ENCODE data around the gene NME1. TPM values are rescaled to one million over a fixed set of nuclear protein-coding genes. Genes with fewer than 3 reads are reported as not detected.

Gene NME1
- total RNA-seq, 2 donors from 2014 or later: 37.1 to 168 TPM

DNA sequence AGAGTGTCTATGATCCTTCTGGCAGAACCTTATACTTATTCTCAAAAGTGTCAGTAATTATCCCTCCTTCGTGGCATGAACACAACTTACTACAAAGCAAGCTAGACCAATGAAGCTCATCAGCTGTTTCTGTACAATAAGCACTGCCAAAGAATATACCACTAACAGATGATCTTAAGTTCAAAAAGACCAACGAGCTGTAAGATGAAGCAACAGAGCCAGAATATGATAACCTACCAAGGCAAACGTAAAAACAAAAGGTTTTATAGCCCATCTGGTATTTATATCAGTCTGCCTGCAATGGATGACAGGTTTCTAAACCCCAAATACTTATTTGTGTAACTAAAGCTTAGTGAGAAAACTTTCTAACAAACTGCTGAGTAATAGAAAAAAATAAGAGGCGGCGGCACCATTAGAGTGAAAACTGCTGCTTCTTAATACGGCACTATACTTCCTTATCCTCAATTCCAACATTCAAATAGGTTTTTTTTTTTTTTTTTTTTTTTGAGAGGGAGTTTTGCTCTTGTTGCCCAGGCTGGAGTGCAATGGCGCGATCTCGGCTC is 35.0 kb downstream of the NME1 start:
- no peak overlapping the region for H3K9ac ChIP-seq (ENCODE audit: low read depth in 2 of 2, low read length in 2 of 2)
- TF ChIP-seq, protein P1, sequence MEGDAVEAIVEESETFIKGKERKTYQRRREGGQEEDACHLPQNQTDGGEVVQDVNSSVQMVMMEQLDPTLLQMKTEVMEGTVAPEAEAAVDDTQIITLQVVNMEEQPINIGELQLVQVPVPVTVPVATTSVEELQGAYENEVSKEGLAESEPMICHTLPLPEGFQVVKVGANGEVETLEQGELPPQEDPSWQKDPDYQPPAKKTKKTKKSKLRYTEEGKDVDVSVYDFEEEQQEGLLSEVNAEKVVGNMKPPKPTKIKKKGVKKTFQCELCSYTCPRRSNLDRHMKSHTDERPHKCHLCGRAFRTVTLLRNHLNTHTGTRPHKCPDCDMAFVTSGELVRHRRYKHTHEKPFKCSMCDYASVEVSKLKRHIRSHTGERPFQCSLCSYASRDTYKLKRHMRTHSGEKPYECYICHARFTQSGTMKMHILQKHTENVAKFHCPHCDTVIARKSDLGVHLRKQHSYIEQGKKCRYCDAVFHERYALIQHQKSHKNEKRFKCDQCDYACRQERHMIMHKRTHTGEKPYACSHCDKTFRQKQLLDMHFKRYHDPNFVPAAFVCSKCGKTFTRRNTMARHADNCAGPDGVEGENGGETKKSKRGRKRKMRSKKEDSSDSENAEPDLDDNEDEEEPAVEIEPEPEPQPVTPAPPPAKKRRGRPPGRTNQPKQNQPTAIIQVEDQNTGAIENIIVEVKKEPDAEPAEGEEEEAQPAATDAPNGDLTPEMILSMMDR (IDR thresholded peaks at IDR 0.05): no peak
- DNase-seq: no peak
- H3K4me3 ChIP-seq: no peak overlapping the region
- no peaks in the 10 kb centered on the region for H3K36me3 ChIP-seq
- no peaks in the 10 kb centered on the region for H3K4me1 ChIP-seq
- no peak overlapping the region for H3K27ac ChIP-seq
- no peaks in the 10 kb centered on the region for H3K27me3 ChIP-seq
- intact Hi-C loops (cut with DNase I): no loop called here
- H3K9me3 ChIP-seq: no peaks in the 10 kb centered on the region

DNA sequence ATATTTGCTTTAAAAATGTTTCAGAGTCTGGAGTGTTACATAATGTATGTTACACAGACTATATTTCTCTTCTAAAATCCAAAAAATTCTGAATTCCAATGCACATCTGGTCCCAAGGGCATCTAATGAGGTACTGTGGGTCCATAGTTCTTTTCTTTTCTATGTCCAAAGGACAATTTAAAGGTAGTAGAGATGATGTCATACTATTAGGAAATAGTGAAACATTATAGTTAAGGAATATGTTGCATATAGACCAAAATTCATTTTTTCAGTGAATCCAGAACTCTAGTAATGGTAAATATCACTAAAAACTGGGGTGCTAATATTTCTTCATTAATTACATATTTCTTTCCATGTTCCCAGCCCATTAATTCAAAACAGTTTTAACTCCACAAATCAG is 35.8 kb downstream of the NME1 start:
- Histone ChIP-seq H3K36me3 (peaks cover 5% of the 10 kb centered on the region), H3K27ac (no peak overlapping the region)
- no peak for DNase-seq

DNA sequence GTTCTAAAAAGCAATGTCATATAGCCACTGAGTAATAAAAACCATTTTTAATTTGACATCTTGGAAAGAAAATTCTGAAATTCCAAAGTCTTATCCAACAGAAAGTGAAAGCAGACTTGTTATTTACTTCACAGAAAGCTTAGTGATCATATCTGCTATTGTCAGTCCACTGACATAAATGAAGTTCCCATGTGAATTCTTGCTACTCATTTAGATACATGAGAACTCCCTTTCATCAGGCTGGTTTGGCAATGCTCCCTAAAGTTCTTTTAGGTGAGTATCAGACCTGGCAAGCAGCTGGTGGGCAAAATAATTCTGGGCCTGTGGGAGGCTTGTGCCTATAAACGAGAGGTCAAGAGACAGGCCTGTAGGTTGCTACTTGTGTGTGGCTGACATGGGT is 36.3 kb downstream of the NME1 start:
- peaks cover 5% of the 10 kb centered on the region for H3K36me3 ChIP-seq
- intact Hi-C loops (cut with DNase I): no loop called here
- TF ChIP-seq, protein P1 (IDR thresholded peaks at IDR 0.05): no peak
- H3K9me3 ChIP-seq: no peaks in the 10 kb centered on the region
- DNase-seq: no peak
- no peak overlapping the region for H3K27ac ChIP-seq
- no peak overlapping the region for H3K9ac ChIP-seq (ENCODE audit: low read depth in 2 of 2, low read length in 2 of 2)
- no peak overlapping the region for H3K4me3 ChIP-seq
- no peaks in the 10 kb centered on the region for H3K27me3 ChIP-seq
- H3K4me1 ChIP-seq: no peaks in the 10 kb centered on the region

More for the DNA sequence above, 35.8 kb downstream of the NME1 start:
- H3K9ac ChIP-seq (ENCODE audit: low read depth in 2 of 2, low read length in 2 of 2): no peak overlapping the region
- intact Hi-C loops (cut with DNase I): no loop called here
- TF ChIP-seq, protein P1 (IDR thresholded peaks at IDR 0.05): no peak
- no peak overlapping the region for H3K4me3 ChIP-seq
- no peaks in the 10 kb centered on the region for H3K4me1 ChIP-seq
- no peaks in the 10 kb centered on the region for H3K9me3 ChIP-seq
- H3K27me3 ChIP-seq: no peaks in the 10 kb centered on the region

DNA sequence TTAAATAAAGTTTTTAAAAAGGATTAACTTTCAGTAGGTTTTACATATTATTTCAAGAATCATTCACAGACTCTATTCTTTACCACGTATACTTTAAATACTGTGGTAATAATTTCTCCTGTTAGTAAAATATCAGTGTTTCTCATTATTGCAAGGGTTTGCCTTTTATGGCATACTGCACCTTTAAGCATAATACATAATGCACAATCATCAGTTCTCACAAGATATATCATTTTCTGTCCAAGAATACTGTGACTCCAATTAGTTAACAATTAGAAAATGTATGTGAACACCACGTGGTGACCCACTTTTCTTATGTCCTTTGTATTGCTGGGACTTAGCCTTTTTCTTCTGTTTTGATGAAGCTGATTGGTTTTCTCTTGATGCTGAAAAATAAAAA is 38.5 kb downstream of the NME1 start:
- DNase-seq: no peak
- Histone ChIP-seq H3K9ac (ENCODE audit: low read depth in 2 of 2, low read length in 2 of 2) (no peak overlapping the region), H3K36me3 (peaks cover 5% of the 10 kb centered on the region), H3K27ac (no peak overlapping the region), H3K27me3 (no peaks in the 10 kb centered on the region), H3K4me3 (no peak overlapping the region), H3K9me3 (no peaks in the 10 kb centered on the region), H3K4me1 (no peaks in the 10 kb centered on the region)
- TF ChIP-seq, protein P1 (IDR thresholded peaks at IDR 0.05): no peak
- intact Hi-C loops (cut with DNase I): no loop called here

DNA sequence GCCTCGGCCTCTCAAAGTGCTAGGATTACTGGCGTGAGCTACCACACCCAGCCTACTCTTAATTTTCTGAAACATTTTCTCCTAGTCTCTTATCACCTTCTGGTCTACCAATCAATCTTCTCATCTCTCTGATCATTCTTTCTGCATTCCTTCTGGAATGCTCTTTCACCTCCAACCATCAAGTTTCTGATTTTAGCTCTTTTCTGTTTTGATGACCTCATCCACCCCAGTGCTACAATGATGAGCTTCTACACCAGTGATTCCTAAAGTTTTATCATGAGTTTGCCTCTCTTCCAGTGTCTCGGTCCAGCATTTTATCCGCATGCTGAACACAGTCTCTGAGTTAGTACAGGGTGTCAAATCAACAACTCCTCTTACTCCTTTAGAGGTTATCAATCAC is 44.4 kb downstream of the NME1 start:
- intact Hi-C loops (cut with DNase I): no loop called here
- Histone ChIP-seq H3K4me1 (no peaks in the 10 kb centered on the region), H3K9me3 (no peaks in the 10 kb centered on the region), H3K9ac (ENCODE audit: low read depth in 2 of 2, low read length in 2 of 2) (no peak overlapping the region), H3K27me3 (no peaks in the 10 kb centered on the region), H3K36me3 (peaks cover 5% of the 10 kb centered on the region), H3K27ac (no peak overlapping the region), H3K4me3 (no peak overlapping the region)
- no peak for DNase-seq
- TF ChIP-seq, protein P1 (IDR thresholded peaks at IDR 0.05): no peak

All from colonic mucosa (tissue), 4 donors.